C4-2B (cell line): ENCODE results near the gene CAMTA1.

Experiments used
- CTCF ChIP-seq: fragments of 450-650 bp; conservative IDR thresholded peaks from 2 replicates; pipeline ENCODE4 v1.5.1; 2017; ENCODE audit warnings: mild to moderate bottlenecking
- ZFX ChIP-seq: fragments of 450-650 bp; IDR thresholded peaks from 2 replicates; pipeline ENCODE4 v1.6.1; 2017

GRCh38 chr1:7538849-7539768 lies 753.9 kb downstream of the CAMTA1 start:
- TF ChIP-seq CTCF (no peak), ZFX (no peak)
